ENCODE data around the gene ZNF599. TPM values are rescaled to one million over a fixed set of nuclear protein-coding genes. Genes with fewer than 3 reads are reported as not detected.

Gene ZNF599
- total and polyA plus RNA-seq, 2 of the 13 experiments (the other 11 are each of a cell fraction or from before 2014, with no cell fraction given): 5.8 to 7.3 TPM

- TF ChIP-seq FOXO4 (CRISPR knock-in tag; conservative IDR thresholded peaks at IDR 0.05): no peak
- TF ChIP-seq ZNF567 (CRISPR knock-in tag; IDR thresholded peaks at IDR 0.05; ENCODE audit: borderline replicate concordance): no peak
- TF ChIP-seq ZNF30 (CRISPR knock-in tag; IDR thresholded peaks at IDR 0.05): no peak
- TF ChIP-seq, protein P1, sequence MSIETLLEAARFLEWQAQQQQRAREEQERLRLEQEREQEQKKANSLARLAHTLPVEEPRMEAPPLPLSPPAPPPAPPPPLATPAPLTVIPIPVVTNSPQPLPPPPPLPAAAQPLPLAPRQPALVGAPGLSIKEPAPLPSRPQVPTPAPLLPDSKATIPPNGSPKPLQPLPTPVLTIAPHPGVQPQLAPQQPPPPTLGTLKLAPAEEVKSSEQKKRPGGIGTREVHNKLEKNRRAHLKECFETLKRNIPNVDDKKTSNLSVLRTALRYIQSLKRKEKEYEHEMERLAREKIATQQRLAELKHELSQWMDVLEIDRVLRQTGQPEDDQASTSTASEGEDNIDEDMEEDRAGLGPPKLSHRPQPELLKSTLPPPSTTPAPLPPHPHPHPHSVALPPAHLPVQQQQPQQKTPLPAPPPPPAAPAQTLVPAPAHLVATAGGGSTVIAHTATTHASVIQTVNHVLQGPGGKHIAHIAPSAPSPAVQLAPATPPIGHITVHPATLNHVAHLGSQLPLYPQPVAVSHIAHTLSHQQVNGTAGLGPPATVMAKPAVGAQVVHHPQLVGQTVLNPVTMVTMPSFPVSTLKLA (IDR thresholded peaks at IDR 0.05): no peak; the same call in 1 of the 2 replicates
- TF ChIP-seq, protein P2, sequence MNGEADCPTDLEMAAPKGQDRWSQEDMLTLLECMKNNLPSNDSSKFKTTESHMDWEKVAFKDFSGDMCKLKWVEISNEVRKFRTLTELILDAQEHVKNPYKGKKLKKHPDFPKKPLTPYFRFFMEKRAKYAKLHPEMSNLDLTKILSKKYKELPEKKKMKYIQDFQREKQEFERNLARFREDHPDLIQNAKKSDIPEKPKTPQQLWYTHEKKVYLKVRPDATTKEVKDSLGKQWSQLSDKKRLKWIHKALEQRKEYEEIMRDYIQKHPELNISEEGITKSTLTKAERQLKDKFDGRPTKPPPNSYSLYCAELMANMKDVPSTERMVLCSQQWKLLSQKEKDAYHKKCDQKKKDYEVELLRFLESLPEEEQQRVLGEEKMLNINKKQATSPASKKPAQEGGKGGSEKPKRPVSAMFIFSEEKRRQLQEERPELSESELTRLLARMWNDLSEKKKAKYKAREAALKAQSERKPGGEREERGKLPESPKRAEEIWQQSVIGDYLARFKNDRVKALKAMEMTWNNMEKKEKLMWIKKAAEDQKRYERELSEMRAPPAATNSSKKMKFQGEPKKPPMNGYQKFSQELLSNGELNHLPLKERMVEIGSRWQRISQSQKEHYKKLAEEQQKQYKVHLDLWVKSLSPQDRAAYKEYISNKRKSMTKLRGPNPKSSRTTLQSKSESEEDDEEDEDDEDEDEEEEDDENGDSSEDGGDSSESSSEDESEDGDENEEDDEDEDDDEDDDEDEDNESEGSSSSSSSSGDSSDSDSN (CRISPR knock-in tag; IDR thresholded peaks at IDR 0.05): no peak
- peak; percentile 73; the same call in 1 of the 2 replicates for TF ChIP-seq ZNF326 (CRISPR knock-in tag; IDR thresholded peaks at IDR 0.05; ENCODE audit: borderline replicate concordance)
- 0 out of 2 replicates have a peak, but pooled peaks have one; percentile 10 for TF ChIP-seq NFYB (CRISPR knock-in tag; IDR thresholded peaks at IDR 0.05)
- TF ChIP-seq RFXAP (CRISPR knock-in tag; IDR thresholded peaks at IDR 0.05; ENCODE audit: borderline replicate concordance): no peak
- TF ChIP-seq HNRNPK (IDR thresholded peaks at IDR 0.05; ENCODE audit: low read depth, low read length, poor library complexity, severe bottlenecking): no peak
- TF ChIP-seq, protein P3, sequence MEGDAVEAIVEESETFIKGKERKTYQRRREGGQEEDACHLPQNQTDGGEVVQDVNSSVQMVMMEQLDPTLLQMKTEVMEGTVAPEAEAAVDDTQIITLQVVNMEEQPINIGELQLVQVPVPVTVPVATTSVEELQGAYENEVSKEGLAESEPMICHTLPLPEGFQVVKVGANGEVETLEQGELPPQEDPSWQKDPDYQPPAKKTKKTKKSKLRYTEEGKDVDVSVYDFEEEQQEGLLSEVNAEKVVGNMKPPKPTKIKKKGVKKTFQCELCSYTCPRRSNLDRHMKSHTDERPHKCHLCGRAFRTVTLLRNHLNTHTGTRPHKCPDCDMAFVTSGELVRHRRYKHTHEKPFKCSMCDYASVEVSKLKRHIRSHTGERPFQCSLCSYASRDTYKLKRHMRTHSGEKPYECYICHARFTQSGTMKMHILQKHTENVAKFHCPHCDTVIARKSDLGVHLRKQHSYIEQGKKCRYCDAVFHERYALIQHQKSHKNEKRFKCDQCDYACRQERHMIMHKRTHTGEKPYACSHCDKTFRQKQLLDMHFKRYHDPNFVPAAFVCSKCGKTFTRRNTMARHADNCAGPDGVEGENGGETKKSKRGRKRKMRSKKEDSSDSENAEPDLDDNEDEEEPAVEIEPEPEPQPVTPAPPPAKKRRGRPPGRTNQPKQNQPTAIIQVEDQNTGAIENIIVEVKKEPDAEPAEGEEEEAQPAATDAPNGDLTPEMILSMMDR (CRISPR knock-in tag; IDR thresholded peaks at IDR 0.05): peak; percentile 34; the same call in 1 of the 2 replicates
- TF ChIP-seq SMAD3 (CRISPR knock-in tag; IDR thresholded peaks at IDR 0.05): no peak
- TF ChIP-seq MED1 (CRISPR knock-in tag; IDR thresholded peaks at IDR 0.05): peak; percentile 47; the same call in 1 of the 2 replicates
- TF ChIP-seq TMF1 (CRISPR knock-in tag; IDR thresholded peaks at IDR 0.05; ENCODE audit: low read depth): 0 out of 2 replicates have a peak, but pooled peaks have one; percentile 37
- no peak for TF ChIP-seq ATF7 (IDR thresholded peaks at IDR 0.05)
- TF ChIP-seq ATF7 (CRISPR knock-in tag; IDR thresholded peaks at IDR 0.05): no peak
- 0 out of 2 replicates have a peak, but pooled peaks have one; percentile 12 for TF ChIP-seq NCOR1 (IDR thresholded peaks at IDR 0.05; ENCODE audit: borderline replicate concordance, low read length)
- TF ChIP-seq, protein P4, sequence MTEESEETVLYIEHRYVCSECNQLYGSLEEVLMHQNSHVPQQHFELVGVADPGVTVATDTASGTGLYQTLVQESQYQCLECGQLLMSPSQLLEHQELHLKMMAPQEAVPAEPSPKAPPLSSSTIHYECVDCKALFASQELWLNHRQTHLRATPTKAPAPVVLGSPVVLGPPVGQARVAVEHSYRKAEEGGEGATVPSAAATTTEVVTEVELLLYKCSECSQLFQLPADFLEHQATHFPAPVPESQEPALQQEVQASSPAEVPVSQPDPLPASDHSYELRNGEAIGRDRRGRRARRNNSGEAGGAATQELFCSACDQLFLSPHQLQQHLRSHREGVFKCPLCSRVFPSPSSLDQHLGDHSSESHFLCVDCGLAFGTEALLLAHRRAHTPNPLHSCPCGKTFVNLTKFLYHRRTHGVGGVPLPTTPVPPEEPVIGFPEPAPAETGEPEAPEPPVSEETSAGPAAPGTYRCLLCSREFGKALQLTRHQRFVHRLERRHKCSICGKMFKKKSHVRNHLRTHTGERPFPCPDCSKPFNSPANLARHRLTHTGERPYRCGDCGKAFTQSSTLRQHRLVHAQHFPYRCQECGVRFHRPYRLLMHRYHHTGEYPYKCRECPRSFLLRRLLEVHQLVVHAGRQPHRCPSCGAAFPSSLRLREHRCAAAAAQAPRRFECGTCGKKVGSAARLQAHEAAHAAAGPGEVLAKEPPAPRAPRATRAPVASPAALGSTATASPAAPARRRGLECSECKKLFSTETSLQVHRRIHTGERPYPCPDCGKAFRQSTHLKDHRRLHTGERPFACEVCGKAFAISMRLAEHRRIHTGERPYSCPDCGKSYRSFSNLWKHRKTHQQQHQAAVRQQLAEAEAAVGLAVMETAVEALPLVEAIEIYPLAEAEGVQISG (CRISPR knock-in tag; IDR thresholded peaks at IDR 0.05): no peak
- no peak for TF ChIP-seq ZMYM4 (CRISPR knock-in tag; IDR thresholded peaks at IDR 0.05)
- peak; percentile 54 for TF ChIP-seq ZNF781 (CRISPR knock-in tag; IDR thresholded peaks at IDR 0.05; ENCODE audit: borderline replicate concordance, not compliant biosample characterization)
Measured at GRCh38 chr19:34733266-34733745, 39.7 kb downstream of the ZNF599 start (continued).

All from HepG2 (cell line).